ENCODE data around the gene KIAA1614.

The KIAA1614 gene

GRCh38 chr1:180893614-180894013 is 19.1 kb upstream of the KIAA1614 start:
- DNase-seq (ENCODE audit: low read depth), result no peak
- no peak for TF ChIP-seq MAX (IDR thresholded peaks at IDR 0.05; ENCODE audit: low read depth, low read length)
- no peak for TF ChIP-seq MYC (IDR thresholded peaks at IDR 0.05; ENCODE audit: low read depth, low read length)
- no peak overlapping the region for H3K4me3 ChIP-seq (ENCODE audit: low read depth, low read length)

GRCh38 chr1:180896161-180896560 is 16.5 kb upstream of the KIAA1614 start:
- no peak overlapping the region for H3K4me3 ChIP-seq (ENCODE audit: low read depth, low read length)
- TF ChIP-seq CTCF (IDR thresholded peaks at IDR 0.05; ENCODE audit: low read depth, low read length) (no peak), MAX (IDR thresholded peaks at IDR 0.05; ENCODE audit: low read depth, low read length) (no peak), MYC (IDR thresholded peaks at IDR 0.05; ENCODE audit: low read depth, low read length) (no peak), POLR2A (IDR thresholded peaks at IDR 0.05; ENCODE audit: extremely low read depth, insufficient read length) (no peak)
- DNase-seq (ENCODE audit: low read depth), result no peak

- no peak for DNase-seq (ENCODE audit: low read depth)
- no peak overlapping the region for H3K4me3 ChIP-seq (ENCODE audit: low read depth, low read length)
- TF ChIP-seq POLR2A (IDR thresholded peaks at IDR 0.05; ENCODE audit: extremely low read depth, insufficient read length), result no peak
Observed at GRCh38 chr1:180898441-180899219, 14.1 kb upstream of the KIAA1614 start.

DNA sequence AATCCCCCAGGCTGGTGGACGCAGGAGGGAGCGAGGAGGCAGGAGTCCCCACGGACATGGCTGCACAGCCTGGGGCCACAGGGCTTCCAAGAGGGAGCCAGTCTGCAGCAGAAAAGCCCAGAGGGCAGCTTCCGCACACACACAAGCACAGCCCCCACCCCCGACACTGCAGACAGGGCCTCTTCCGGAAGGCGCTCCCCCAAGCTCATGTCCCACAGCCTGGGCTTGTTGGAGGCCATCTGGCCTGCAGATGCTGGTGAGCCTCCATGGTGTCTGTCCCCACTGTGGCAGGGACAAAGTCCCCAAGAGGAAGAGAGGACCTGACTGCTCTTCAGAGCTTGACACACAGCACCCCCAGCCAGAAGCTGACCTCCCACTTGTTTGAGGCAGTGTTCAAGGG is 13.4 kb upstream of the KIAA1614 start:
- TF ChIP-seq MAX (IDR thresholded peaks at IDR 0.05; ENCODE audit: low read depth, low read length), result no peak
- no peak for TF ChIP-seq CTCF (IDR thresholded peaks at IDR 0.05; ENCODE audit: low read depth, low read length)
- no peak for TF ChIP-seq MYC (IDR thresholded peaks at IDR 0.05; ENCODE audit: low read depth, low read length)
- no peak for TF ChIP-seq POLR2A (IDR thresholded peaks at IDR 0.05; ENCODE audit: extremely low read depth, insufficient read length)
- DNase-seq (ENCODE audit: low read depth), result no peak
- no peak overlapping the region for H3K4me3 ChIP-seq (ENCODE audit: low read depth, low read length)

DNA sequence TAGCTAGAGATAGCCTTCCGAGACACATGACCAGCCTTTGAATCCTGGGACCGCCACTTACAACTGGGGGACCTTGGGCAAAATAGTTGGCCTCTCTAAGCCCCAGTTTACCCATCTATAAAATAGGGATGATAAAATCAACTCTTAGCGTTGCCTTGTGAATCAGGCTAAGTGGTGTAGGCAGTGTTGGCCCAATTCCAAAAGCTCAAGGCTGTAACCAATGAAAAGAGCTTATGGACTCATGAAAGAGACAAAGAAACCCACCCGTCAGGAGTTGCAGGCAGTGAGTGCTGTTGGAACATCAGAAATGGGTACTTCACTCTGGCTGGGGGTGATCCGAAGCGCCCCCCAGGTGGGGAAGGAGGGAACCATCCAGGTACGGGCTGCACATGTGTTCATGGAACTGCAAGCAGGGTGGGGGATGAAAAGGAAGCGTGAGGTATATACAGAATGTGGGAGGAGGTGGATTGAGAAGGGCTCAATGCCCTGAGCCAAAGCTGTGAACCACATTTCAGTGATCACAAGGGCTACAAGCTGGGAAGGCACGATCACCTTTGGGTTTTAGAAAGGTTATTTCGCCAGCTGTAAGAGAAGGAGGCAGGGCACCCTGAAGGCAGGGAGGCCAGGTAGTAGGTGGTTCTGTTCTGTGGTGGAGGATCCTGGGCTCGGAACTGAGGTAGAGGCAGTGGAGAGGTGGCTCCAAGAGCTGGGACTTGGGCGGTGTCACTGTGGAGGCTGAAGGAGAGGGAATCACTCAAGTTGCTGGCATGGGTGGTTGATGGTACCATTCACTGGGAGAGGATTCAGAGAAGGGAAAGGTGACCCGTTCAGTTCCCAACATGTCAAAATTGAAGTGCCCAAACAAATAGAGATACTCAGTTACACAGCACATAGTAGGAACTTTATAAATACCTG is 11.4 kb upstream of the KIAA1614 start:
- no peak for DNase-seq (ENCODE audit: low read depth)
- H3K4me3 ChIP-seq (ENCODE audit: low read depth, low read length), result no peak overlapping the region
- TF ChIP-seq CTCF (IDR thresholded peaks at IDR 0.05; ENCODE audit: low read depth, low read length), result no peak
- no peak for TF ChIP-seq MYC (IDR thresholded peaks at IDR 0.05; ENCODE audit: low read depth, low read length)
- TF ChIP-seq MAX (IDR thresholded peaks at IDR 0.05; ENCODE audit: low read depth, low read length), result no peak
- TF ChIP-seq POLR2A (IDR thresholded peaks at IDR 0.05; ENCODE audit: extremely low read depth, insufficient read length), result no peak

GRCh38 chr1:180902541-180902940 is 10.2 kb upstream of the KIAA1614 start:
- TF ChIP-seq POLR2A (IDR thresholded peaks at IDR 0.05; ENCODE audit: extremely low read depth, insufficient read length) (no peak), MYC (IDR thresholded peaks at IDR 0.05; ENCODE audit: low read depth, low read length) (no peak)
- no peak for DNase-seq (ENCODE audit: low read depth)
- no peak overlapping the region for H3K4me3 ChIP-seq (ENCODE audit: low read depth, low read length)

DNA sequence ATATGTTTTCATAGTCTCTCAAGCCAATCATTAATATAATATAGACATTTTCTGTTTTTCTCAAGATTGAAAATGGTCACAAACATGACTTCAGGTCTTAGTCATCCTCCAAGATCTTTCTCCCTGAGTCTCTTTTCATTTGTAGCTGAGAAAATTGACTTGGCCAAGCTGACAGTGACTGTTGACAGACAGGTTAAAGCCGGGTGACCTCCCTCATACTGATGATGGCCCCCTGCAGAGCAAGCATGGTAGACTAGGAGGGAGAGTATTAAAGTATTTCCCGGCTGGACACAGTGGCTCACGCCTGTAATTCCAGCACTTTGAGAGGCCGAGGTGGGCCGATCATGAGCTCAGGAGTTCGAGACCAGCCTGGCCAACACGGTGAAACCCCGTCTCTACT is 6.8 kb upstream of the KIAA1614 start:
- H3K4me3 ChIP-seq (ENCODE audit: low read depth, low read length), result no peak overlapping the region
- TF ChIP-seq MAX (IDR thresholded peaks at IDR 0.05; ENCODE audit: low read depth, low read length), result no peak
- TF ChIP-seq CTCF (IDR thresholded peaks at IDR 0.05; ENCODE audit: low read depth, low read length), result no peak
- no peak for TF ChIP-seq MYC (IDR thresholded peaks at IDR 0.05; ENCODE audit: low read depth, low read length)
- no peak for TF ChIP-seq POLR2A (IDR thresholded peaks at IDR 0.05; ENCODE audit: extremely low read depth, insufficient read length)
- DNase-seq (ENCODE audit: low read depth), result no peak

Data from NB4 (cell line).